OCI-LY3 (cell line): ENCODE measurements around the gene REEP1.
"Not testable (repeated sequence)": the region's sequence is repeated elsewhere in the genome, so short reads cannot be mapped to it uniquely, and the experiment has no call there.

Experiments used
- H2AFZ ChIP-seq: fragments of 200-600, 300-600 bp; shearing (Covaris generic); 2 replicates; pipeline ENCODE4 v1.6.0; 2014; ENCODE audit warnings: antibody characterized with exemption, low read depth, low read length
- H3K27ac ChIP-seq: fragments of 200-600, 300-600 bp; sonication (generic); 2 replicates; pipeline ENCODE4 v1.5.1; 2014; ENCODE audit warnings: mild to moderate bottlenecking, low read length, moderate library complexity, mixed read lengths
- H3K27me3 ChIP-seq: fragments of 200-600, 300-600 bp; sonication (generic); 2 replicates; pipeline ENCODE4 v1.6.1; 2014; ENCODE audit warnings: low read depth, low read length, mixed read lengths
- H3K36me3 ChIP-seq: fragments of 200-600, 300-600 bp; sonication (generic); replicated peaks from 2 replicates; pipeline ENCODE3; 2014; ENCODE audit warnings: low read depth, low read length, mixed read lengths
- H3K4me1 ChIP-seq: fragments of 300-600, 200-600 bp; sonication (generic); 2 replicates; pipeline ENCODE4 v1.6.1; 2014; ENCODE audit warnings: low read length, mixed read lengths
- H3K4me2 ChIP-seq: fragments of 200-600, 300-600 bp; sonication (generic); 2 replicates; pipeline ENCODE4 v1.6.1; 2014; ENCODE audit warnings: low read length, mixed read lengths
- H3K4me3 ChIP-seq: fragments of 300-600, 200-600 bp; sonication (generic); 2 replicates; pipeline ENCODE4 v1.5.1; 2014; ENCODE audit warnings: antibody characterized with exemption, mild to moderate bottlenecking, low read length, moderate library complexity
- H3K79me2 ChIP-seq: fragments of 300-600, 200-600 bp; shearing (Covaris generic); 2 replicates; pipeline ENCODE4 v1.6.1; 2014; ENCODE audit warnings: mild to moderate bottlenecking, low read length, mixed read lengths
- H3K9ac ChIP-seq: fragments of 300-600, 200-600 bp; shearing (Covaris generic); 2 replicates; pipeline ENCODE4 v1.6.0; 2014; ENCODE audit warnings: mild to moderate bottlenecking, low read length, moderate library complexity
- H3K9me3 ChIP-seq: fragments of 200-600, 300-600 bp; shearing (Covaris generic); 2 replicates; pipeline ENCODE4 v1.6.1; 2014; ENCODE audit warnings: low read length, mixed read lengths; ENCODE audit not compliant: insufficient read depth
- H4K20me1 ChIP-seq: fragments of 200-600, 300-600 bp; sonication (generic); 2 replicates; pipeline ENCODE4 v1.6.1; 2016; ENCODE audit warnings: low read length, mixed read lengths; ENCODE audit not compliant: insufficient read depth
- EZH2phosphoT487 ChIP-seq: fragments of 200-600 bp; shearing (Covaris generic); IDR thresholded peaks from 2 replicates; pipeline ENCODE4 v1.6.1; 2018; ENCODE audit warnings: antibody characterized with exemption, mixed run types, low read depth
- TF ChIP-seq, protein P1 (sequence below): fragments of 200-600, 300-600 bp; sonication (generic); IDR thresholded peaks from 2 replicates; pipeline ENCODE4 v1.5.1; 2014; ENCODE audit warnings: antibody characterized with exemption, low read length, low read depth

The REEP1 gene

DNA sequence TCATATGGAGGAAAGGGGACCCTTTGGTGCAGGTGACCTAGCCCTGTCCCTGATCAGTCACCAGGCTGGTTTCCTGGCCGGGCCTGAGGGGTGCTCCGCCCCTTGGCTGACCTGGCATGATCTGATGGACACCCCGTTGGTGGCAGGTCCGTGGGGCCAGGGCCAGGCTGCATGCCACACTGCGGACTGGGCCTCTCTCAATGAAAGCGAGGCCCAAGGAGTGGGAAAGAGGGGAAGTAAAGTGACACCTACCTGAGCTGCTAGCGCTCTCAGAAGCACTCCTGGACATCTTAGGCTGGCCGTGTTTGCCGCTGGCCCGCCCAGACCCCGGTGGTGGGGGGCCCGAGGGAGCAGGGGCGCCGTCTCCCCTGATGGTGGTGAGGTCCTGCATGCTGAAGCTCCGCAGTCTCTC lies 105.0 kb downstream of the REEP1 start:
- Histone ChIP-seq H2AFZ (no peak overlapping the region), H3K79me2 (no peaks in the 10 kb centered on the region), H3K4me2 (no peak overlapping the region), H3K27me3 (no peaks in the 10 kb centered on the region), H4K20me1 (no peaks in the 10 kb centered on the region), H3K36me3 (no peaks in the 10 kb centered on the region), H3K4me3 (no peak overlapping the region), H3K9ac (no peak overlapping the region), H3K4me1 (peaks cover 24% of the 10 kb centered on the region), H3K27ac (no peak overlapping the region), H3K9me3 (no peaks in the 10 kb centered on the region)
- TF ChIP-seq, protein P1, sequence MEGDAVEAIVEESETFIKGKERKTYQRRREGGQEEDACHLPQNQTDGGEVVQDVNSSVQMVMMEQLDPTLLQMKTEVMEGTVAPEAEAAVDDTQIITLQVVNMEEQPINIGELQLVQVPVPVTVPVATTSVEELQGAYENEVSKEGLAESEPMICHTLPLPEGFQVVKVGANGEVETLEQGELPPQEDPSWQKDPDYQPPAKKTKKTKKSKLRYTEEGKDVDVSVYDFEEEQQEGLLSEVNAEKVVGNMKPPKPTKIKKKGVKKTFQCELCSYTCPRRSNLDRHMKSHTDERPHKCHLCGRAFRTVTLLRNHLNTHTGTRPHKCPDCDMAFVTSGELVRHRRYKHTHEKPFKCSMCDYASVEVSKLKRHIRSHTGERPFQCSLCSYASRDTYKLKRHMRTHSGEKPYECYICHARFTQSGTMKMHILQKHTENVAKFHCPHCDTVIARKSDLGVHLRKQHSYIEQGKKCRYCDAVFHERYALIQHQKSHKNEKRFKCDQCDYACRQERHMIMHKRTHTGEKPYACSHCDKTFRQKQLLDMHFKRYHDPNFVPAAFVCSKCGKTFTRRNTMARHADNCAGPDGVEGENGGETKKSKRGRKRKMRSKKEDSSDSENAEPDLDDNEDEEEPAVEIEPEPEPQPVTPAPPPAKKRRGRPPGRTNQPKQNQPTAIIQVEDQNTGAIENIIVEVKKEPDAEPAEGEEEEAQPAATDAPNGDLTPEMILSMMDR: no peak
- TF ChIP-seq EZH2phosphoT487: no peak

DNA sequence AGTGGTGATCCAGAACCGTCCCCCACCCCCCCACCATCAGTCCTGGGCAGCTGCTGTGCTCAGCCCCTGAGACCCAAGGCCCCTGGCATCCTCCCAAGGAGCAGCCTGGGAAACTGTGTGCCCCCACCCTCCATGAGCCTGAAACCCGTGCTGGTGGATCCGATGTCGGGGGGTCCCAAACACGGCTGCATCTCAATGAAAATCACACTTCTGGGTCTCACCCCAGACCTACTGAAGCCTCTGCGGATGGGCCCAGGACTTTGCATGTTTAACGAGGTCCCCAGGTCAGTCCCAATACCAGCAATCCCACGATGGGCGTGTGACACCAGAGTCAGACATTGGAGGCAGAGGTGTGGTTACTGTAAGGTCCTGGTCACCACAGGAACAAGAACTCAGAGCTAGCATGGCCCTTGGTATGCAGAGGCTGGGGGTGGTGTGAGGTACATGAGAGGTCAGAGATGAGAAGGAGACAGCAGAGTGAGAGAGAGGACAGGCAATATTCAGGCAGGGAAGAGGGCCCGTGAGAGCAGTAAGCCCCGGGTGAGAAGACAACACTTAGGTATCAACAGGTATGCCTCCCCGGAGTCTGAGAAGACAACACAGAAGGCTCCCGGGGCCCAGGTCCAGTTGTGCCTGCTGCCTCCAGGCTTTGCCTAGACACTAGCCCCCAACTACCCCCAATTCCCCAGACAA lies 105.6 kb downstream of the REEP1 start:
- Histone ChIP-seq H3K9me3 (no peaks in the 10 kb centered on the region), H3K4me3 (no peak overlapping the region), H3K4me1 (peaks cover 22% of the 10 kb centered on the region), H3K27ac (no peak overlapping the region), H3K27me3 (peaks cover 3% of the 10 kb centered on the region; the same call in 1 of the 2 replicates), H4K20me1 (no peaks in the 10 kb centered on the region), H3K9ac (no peak overlapping the region), H3K4me2 (no peak overlapping the region), H2AFZ (no peak overlapping the region), H3K36me3 (no peaks in the 10 kb centered on the region), H3K79me2 (no peaks in the 10 kb centered on the region)
- no peak for TF ChIP-seq EZH2phosphoT487
- TF ChIP-seq, protein P1: no peak

DNA sequence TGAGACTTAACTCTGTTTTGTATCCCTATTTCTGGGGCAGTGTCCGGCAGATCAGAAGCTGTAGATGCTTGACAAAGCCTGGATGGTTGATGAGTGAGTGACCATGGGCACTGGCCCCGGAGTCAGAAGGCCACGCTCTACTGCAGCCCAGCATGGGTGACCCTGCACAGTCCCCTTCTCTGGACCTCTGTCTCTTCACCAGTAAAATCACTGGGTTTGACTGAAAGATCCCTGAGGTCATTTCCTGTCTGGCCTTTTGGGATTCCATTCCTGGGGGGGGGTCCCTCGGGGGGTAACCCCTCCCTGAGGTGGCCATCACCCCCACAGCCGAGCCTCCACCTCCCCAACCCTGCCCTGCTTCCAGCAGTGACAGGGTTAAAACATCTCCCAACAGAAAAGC lies 106.5 kb downstream of the REEP1 start:
- Histone ChIP-seq H3K79me2 (no peaks in the 10 kb centered on the region), H3K4me3 (no peak overlapping the region), H3K27ac (no peak overlapping the region), H3K9ac (no peak overlapping the region), H3K4me2 (no peak overlapping the region), H3K9me3 (no peaks in the 10 kb centered on the region), H3K36me3 (no peaks in the 10 kb centered on the region), H3K27me3 (peaks cover 3% of the 10 kb centered on the region; the same call in 1 of the 2 replicates), H3K4me1 (peaks cover 30% of the 10 kb centered on the region), H4K20me1 (no peaks in the 10 kb centered on the region), H2AFZ (no peak overlapping the region)
- TF ChIP-seq, protein P1: no peak
- no peak for TF ChIP-seq EZH2phosphoT487

DNA sequence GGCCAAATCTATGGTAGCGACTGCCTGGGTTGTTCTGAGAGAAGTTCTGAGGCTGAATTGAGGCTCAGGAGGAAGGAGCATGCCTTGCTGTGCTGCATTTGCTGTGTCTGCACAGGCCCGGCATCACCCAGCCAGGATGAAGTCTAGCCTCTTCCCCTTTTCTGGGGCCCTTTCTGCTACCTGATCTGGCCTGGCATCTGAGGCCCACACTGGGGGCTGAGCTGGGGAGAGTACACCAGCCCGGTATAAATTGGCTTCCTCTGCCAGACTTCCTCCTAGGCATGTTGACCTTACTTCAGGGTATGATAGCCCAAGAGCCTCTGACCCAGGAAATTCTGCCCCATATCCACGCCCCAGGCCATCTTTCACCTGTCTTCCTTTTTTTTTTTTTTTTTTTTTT lies 108.2 kb downstream of the REEP1 start:
- peaks cover 3% of the 10 kb centered on the region; the same call in 1 of the 2 replicates for H3K27me3 ChIP-seq
- H3K4me2 ChIP-seq: peak overlapping the region; percentile 42
- no peaks in the 10 kb centered on the region for H3K79me2 ChIP-seq
- H3K4me3 ChIP-seq: no peak overlapping the region
- H3K27ac ChIP-seq: 0 out of 2 replicates have a peak overlapping the region, but pooled peaks have one; percentile 17
- H3K36me3 ChIP-seq: no peaks in the 10 kb centered on the region
- no peaks in the 10 kb centered on the region for H4K20me1 ChIP-seq
- peak overlapping the region; percentile 70 for H2AFZ ChIP-seq
- no peak overlapping the region for H3K9ac ChIP-seq
- H3K4me1 ChIP-seq: peaks cover 37% of the 10 kb centered on the region
- H3K9me3 ChIP-seq: no peaks in the 10 kb centered on the region
- TF ChIP-seq EZH2phosphoT487: no peak
- TF ChIP-seq, protein P1: no peak

DNA sequence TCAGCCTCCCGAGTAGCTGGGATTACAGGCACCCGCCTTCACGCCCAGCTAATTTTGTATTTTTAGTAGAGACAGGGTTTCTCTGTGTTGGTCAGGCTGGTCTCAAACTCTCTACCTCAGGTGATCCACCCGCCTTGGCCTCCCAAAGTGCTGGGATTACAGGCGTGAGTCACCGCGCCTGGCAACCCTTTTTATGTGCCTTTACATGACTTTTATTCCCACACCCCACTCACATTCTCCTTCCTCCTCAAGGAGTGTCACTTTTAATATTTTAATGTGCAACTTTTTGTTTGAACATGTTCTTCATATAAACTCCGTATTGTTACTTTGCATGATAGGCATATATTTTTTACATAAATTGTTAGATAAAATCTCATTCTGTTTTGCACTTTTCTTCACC lies 108.9 kb downstream of the REEP1 start:
- not testable (repeated sequence) for H3K36me3 ChIP-seq, H4K20me1 ChIP-seq, H3K9ac ChIP-seq, H3K27me3 ChIP-seq, H3K79me2 ChIP-seq, H3K27ac ChIP-seq, H3K4me3 ChIP-seq, H2AFZ ChIP-seq, H3K9me3 ChIP-seq
- Histone ChIP-seq H3K4me1 (peaks cover 37% of the 10 kb centered on the region), H3K4me2 (peak overlapping the region; percentile 42)
